SK-N-SH (cell line): ENCODE measurements around the gene CPHXL2.

Experiments used
- EP300 ChIP-seq, 2 experiments: IDR thresholded peaks; 2 replicates each; pipeline versions ENCODE4 v1.4.0 to v1.6.1; 2012; ENCODE audit warnings: borderline replicate concordance in 1 of 2, low read depth in 1 of 2, low read length in 1 of 2
- EZH2phosphoT487 ChIP-seq: fragments of 200-600 bp; sonication (generic); IDR thresholded peaks from 2 replicates; pipeline ENCODE4 v1.6.1; 2017; ENCODE audit warnings: low read depth, mixed run types, mild to moderate bottlenecking, antibody characterized with exemption, moderate library complexity, borderline replicate concordance
- FOXJ3 ChIP-seq: sonication (generic); formaldehyde crosslinking; IDR thresholded peaks from 2 replicates; pipeline ENCODE4 v1.5.1; 2020; ENCODE audit warnings: mild to moderate bottlenecking, missing genetic modification reagents
- GABPA ChIP-seq: IDR thresholded peaks from 2 replicates; pipeline ENCODE4 v1.4.0; 2012; ENCODE audit warnings: low read depth, mild to moderate bottlenecking
- MXI1 ChIP-seq: IDR thresholded peaks from 2 replicates; pipeline ENCODE4 v1.6.1; 2012; ENCODE audit warnings: mild to moderate bottlenecking, low read depth, low read length, improper control_type of control experiment
- NRF1 ChIP-seq: IDR thresholded peaks from 2 replicates; pipeline ENCODE4 v1.6.1; 2012; ENCODE audit warnings: low read depth, mild to moderate bottlenecking, low read length
- POLR2AphosphoS5 ChIP-seq: IDR thresholded peaks from 2 replicates; pipeline ENCODE4 v1.6.1; 2012; ENCODE audit warnings: low read depth, low read length
- SIN3A ChIP-seq: IDR thresholded peaks from 2 replicates; pipeline ENCODE4 v1.6.1; 2012; ENCODE audit warnings: low read depth, mild to moderate bottlenecking, low read length, moderate library complexity, borderline replicate concordance
- TAF1 ChIP-seq: IDR thresholded peaks from 2 replicates; pipeline ENCODE4 v1.6.1; 2012; ENCODE audit warnings: low read depth, mild to moderate bottlenecking, low read length, moderate library complexity, borderline replicate concordance
- TEAD4 ChIP-seq: IDR thresholded peaks from 2 replicates; pipeline ENCODE4 v1.4.0; 2012; ENCODE audit warnings: mild to moderate bottlenecking, borderline replicate concordance; ENCODE audit not compliant: insufficient read depth
- TF ChIP-seq, protein P1 (sequence below): fragments of 200-600 bp; sonication (generic); IDR thresholded peaks from 2 replicates; pipeline ENCODE4 v1.6.1; 2017; ENCODE audit warnings: antibody characterized with exemption, mild to moderate bottlenecking, moderate library complexity
- TF ChIP-seq, protein P2 (sequence below): IDR thresholded peaks from 2 replicates; pipeline ENCODE4 v1.4.0; 2012; ENCODE audit warnings: low read depth, borderline replicate concordance
- TF ChIP-seq, protein P3 (sequence below): fragments of 150-350 bp; IDR thresholded peaks from 2 replicates; pipeline ENCODE4 v1.6.1; 2017; ENCODE audit warnings: antibody characterized with exemption, low read length, low read depth, borderline replicate concordance

DNA sequence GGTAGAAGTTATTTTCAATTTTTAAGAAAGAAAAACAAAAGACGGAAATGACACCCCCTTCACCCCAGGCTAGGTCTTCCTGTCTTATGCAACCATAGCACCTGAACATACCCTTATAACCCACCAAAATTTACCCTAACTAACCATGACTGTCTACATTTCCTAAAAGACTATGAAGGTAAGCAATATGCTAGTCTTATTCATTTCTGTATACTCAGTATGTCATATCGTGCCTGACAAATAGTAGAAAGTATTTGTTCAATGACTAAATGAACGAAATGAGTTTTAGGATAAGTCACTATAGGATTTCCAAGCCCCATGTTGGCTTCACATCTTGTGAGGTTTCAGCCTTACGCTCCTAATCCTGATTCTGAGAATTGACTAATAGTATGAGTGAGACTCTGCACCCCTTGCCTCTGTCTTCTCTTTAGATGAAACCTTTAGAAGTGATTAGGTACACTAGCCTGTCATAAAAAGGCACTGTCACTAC is 60.2 kb downstream of the CPHXL2 start:
- TF ChIP-seq, protein P1, sequence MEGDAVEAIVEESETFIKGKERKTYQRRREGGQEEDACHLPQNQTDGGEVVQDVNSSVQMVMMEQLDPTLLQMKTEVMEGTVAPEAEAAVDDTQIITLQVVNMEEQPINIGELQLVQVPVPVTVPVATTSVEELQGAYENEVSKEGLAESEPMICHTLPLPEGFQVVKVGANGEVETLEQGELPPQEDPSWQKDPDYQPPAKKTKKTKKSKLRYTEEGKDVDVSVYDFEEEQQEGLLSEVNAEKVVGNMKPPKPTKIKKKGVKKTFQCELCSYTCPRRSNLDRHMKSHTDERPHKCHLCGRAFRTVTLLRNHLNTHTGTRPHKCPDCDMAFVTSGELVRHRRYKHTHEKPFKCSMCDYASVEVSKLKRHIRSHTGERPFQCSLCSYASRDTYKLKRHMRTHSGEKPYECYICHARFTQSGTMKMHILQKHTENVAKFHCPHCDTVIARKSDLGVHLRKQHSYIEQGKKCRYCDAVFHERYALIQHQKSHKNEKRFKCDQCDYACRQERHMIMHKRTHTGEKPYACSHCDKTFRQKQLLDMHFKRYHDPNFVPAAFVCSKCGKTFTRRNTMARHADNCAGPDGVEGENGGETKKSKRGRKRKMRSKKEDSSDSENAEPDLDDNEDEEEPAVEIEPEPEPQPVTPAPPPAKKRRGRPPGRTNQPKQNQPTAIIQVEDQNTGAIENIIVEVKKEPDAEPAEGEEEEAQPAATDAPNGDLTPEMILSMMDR = no peak
- TF ChIP-seq SIN3A = no peak
- no peak for TF ChIP-seq POLR2AphosphoS5
- no peak for TF ChIP-seq EP300 (IDR thresholded peaks at IDR 0.05; ENCODE audit: borderline replicate concordance in 1 of 2, low read depth in 1 of 2, low read length in 1 of 2)
- TF ChIP-seq, protein P2, sequence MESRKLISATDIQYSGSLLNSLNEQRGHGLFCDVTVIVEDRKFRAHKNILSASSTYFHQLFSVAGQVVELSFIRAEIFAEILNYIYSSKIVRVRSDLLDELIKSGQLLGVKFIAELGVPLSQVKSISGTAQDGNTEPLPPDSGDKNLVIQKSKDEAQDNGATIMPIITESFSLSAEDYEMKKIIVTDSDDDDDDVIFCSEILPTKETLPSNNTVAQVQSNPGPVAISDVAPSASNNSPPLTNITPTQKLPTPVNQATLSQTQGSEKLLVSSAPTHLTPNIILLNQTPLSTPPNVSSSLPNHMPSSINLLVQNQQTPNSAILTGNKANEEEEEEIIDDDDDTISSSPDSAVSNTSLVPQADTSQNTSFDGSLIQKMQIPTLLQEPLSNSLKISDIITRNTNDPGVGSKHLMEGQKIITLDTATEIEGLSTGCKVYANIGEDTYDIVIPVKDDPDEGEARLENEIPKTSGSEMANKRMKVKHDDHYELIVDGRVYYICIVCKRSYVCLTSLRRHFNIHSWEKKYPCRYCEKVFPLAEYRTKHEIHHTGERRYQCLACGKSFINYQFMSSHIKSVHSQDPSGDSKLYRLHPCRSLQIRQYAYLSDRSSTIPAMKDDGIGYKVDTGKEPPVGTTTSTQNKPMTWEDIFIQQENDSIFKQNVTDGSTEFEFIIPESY = no peak
- no peak for TF ChIP-seq MXI1
- no peak for TF ChIP-seq EZH2phosphoT487
- no peak for TF ChIP-seq FOXJ3
- no peak for TF ChIP-seq GABPA
- TF ChIP-seq, protein P3, sequence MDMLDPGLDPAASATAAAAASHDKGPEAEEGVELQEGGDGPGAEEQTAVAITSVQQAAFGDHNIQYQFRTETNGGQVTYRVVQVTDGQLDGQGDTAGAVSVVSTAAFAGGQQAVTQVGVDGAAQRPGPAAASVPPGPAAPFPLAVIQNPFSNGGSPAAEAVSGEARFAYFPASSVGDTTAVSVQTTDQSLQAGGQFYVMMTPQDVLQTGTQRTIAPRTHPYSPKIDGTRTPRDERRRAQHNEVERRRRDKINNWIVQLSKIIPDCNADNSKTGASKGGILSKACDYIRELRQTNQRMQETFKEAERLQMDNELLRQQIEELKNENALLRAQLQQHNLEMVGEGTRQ = no peak
- TF ChIP-seq NRF1 = no peak
- no peak for TF ChIP-seq TAF1
- TF ChIP-seq TEAD4 = no peak
